Activated CD4-positive, alpha-beta T cell treated with anti-CD3 and anti-CD28 coated beads for 48 hours (primary cell): ENCODE measurements around the gene TMEM17.

ENCODE experiments used
- DNase-seq: peaks from one replicate; pipeline ENCODE4 v3.0.0-alpha.2; 2020

Gene TMEM17

GRCh38 chr2:62452701-62453454, 53.1 kb downstream of the TMEM17 start:
- DNase-seq, result no peak

DNA sequence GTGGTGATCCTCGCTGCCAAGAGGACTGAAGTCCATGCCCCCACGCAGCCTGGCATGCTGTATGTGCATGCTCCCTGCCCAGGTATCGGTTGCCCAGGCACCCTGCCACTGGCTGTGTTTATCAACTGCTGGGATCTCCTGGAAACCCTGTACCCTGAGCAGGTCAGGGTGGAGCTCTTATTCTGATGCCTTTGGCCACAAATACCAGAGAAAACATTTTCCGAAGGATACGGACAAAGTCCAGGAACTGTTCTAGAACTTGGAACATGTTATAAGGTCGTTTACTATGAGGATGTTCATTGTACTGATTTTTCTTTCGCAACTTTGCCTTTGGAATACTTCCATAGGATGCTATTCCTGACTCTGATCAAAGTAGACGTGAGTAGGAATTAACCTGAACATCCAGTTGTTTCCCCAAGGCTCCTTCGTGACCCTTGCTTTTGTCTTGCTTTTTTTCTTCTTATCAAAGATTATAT, 55.2 kb downstream of the TMEM17 start:
- DNase-seq, result no peak
